ENCODE results near the gene SYT14.
"Not testable (repeated sequence)": the region's sequence is repeated elsewhere in the genome, so short reads cannot be mapped to it uniquely, and the experiment has no call there.

SYT14 gene

DNA sequence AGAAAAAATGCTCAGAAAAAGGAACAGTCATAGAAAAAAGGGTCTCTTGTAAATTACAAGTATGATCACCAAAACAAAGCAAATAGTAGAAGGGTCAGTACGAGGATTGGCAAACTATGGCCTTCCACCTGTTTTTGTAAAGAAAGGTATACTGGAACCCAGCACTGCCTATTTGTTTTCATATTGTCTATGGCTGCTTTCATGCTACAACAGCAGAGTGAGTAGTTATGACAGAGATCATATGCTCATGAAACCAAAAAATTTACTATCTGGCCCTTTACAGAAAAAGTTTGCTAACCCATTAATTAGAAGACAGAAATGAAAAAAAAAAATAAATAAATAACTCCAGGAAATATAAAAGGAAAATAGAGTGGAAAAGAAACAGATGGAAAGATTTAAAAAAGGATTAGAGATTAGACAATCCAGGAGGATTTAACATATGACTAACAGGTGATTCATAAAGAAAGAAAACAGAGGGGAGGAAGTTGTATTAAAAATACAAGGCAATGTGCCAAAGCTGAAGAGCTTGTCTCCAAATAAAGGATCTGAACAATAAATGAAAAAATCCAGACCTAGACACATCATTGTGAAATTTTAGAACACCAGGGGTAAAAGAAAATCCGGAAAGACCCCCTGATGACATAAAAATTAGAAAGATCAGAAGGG is 186.0 kb downstream of the SYT14 start:
- no peak for DNase-seq

DNA sequence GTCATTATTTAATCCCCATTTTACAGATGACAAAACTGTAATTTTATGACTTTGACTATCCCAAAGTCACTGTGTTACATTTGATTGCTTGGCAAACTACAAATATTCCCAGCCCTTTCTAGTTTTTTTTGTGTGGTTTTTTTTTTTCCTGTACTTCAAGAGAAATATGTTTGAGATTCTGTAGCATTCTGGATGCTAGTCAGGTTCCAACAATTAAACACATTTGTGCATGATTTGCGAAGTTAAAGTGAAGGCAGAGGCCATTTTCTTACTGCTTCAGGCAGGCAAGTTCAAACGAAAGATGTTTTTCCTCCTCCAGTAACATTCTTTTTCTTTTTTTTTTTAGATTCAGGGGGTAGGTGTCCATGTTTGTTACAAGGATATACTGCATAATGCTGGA is 186.7 kb downstream of the SYT14 start:
- DNase-seq = no peak

DNA sequence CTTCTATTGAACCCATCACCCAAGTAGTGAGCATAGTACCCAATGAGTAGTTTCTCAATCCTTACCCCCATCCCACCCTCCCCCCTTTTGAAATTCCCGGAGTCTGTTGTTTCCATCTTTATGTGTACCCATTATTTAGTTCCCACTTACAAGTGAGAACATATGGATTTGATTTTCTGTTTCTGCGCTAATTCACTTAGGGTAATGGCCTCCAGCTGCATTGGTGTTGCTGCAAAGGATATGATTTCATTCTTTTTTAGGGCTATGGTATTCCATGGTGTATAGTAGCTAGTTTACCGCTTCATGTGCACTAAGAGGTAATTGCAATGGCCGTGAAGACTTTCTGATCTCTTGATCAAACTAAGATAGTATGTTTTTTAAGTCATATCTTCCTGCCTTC is 187.1 kb downstream of the SYT14 start:
- no peak for DNase-seq

DNA sequence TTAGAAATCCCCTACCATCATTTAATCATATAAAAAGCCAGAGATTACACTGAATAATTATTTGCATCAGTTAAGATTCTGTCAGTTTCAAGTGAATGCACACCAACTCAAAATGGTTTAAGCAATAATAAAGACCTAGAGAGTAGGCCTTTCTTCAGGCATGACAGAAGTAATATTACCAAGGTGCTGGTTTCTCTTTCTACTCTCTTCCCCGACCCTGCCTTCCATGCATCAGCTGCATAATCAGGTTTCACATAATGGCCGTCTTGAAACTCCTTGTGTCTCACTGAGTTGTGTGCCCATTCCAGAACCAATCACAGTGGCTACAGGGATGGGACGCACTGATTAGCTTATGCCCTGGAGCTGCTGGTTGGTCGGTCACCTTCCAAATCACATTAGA is 191.1 kb downstream of the SYT14 start:
- no peak for DNase-seq

DNA sequence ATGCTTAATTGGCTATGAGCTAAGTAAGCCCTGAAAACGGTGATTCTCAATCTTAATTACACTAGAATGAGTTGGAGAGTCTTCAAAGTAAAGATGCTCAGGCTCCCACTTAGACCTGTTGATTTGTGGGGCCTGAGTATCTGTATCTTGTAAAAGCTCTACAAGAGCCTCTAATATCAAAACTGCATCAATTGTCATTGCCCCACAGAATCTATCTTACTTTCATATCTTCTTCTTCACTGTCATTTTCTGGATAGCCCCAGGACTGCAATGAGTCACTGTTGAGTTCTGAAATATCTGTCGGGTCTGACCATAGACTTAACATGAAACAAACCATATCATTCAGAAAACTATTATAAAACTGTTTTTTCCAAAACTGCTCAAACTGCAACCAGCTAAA is 191.7 kb downstream of the SYT14 start:
- no peak for DNase-seq

DNA sequence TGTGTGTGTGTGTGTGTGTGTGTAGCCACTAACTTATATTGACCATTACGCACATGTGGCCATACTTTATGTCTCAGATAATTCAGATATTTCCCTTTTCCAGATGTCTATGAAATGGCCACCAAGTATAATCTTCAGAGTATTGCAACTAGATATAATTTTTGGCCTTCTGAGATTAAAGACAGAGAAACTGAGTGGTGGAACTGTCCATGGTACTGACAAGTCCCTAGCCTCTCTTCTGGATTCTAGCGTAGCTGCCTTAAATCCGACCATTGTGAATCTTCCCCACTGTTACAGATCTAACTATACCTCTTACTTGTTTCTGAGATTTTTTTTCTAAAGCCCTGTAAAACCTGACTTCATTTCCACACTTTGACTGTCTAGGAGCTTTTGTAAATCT is 194.6 kb downstream of the SYT14 start:
- DNase-seq = no peak

DNA sequence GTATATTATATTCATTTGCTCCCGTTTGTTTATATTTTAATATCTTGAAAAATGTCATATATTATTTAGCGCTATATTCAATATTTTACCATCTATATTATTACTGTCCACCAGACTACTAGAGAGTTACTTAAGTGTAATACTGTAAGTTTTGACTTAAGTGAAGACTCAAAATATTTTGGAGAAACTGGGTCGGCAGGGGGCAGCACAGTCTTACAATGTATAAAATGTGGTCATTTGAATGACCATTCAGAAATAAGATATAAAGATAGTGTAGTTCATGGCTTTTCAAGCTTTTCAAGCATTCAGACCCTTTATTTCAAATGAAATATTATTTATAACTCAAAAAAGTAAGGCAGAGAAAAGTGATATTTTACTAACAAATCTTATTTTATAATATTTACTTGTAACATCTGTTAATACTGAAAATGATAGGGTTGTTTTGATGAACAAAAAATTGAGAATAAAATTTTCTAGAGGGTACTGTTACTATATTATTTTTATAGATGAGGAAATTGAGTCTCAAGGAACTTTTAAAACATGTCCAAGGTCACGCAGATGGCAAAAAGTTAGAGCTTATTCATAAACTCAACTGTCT is 205.5 kb downstream of the SYT14 start:
- DNase-seq = peak; percentile 44 to 90

DNA sequence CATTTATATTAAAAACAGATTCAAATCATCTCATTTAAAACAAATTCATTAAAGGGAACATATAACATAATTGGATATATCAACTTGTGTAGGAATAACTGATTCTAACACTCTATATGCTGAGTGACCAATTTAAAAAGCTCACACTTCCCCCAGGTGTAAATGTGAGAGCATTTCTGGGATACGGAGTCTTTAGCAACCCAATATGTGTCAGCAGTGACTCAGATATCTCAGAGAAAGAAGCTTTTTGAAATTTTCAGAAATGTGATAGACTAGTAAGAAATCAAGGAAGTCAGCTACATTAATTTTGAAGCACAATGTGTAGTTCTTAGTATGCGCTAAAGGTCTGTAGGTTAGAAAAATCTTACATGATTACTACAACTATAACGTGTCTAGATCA is 206.7 kb downstream of the SYT14 start:
- no peak for DNase-seq

DNA sequence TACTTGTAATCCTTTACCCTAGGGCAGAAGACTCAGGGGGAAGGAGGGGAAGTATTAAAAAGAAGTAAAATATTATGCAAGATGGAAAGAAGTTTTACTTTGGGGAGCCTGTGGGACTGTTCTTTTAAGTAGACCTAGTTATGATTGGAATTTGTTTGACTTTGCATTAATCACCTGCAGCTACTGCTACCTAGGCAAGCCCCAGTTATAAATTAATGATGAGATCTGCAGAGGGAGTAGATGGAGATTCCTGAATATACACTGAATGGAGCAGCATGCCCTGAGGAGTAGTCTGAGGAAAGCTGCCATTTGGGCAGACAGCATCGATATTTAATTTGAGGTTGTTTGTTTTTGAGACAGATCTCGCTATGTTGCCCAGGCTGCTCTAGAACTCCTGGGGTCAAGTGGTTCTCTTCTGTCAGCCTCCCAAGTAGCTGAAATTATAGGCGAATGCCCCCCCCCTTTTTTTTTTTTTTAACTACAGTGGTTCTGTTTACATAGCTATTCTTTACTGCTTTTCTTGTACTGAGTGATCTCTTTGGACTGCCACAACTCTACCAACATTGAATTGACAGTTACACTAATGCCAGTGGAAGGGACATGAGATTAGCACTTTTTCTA is 213.1 kb downstream of the SYT14 start:
- DNase-seq = no peak

DNA sequence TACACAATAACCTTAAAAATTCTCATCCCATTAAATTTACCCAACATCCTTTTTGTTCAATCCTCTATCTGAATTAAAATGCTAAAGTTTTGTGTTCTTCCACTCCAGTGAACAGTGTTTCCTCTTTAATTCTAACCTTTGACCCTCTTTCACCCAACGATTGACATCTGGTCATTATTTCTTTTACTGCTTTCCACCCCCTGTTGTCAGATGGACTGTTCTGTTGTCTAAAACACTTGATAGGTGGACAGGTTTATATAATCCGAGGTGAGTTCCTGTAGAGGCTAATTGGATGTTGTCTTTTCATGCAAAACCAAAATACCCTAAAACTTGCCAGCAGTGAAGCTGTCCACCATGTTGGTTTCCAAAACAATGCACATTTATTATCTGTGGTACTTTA is 221.2 kb downstream of the SYT14 start:
- DNase-seq = no peak

DNA sequence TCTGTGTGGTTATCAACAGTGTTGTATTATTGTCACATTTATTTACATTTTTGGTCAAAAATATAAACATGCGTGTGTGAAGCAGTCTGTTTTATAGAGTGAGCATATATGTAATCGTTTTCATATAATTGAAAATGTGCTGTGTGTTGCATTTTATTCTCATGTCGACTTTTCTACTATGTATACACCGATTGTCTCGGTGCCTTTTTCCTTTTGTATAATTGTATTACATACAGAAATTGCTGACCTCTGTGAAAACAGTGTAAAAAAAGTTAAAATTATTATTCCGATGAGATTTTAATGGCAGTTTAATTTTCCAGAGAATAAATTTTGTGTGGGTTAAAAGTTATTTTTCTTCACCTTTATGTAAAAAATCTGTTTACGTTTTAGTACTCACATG is 232.2 kb downstream of the SYT14 start:
- no peak for DNase-seq

DNA sequence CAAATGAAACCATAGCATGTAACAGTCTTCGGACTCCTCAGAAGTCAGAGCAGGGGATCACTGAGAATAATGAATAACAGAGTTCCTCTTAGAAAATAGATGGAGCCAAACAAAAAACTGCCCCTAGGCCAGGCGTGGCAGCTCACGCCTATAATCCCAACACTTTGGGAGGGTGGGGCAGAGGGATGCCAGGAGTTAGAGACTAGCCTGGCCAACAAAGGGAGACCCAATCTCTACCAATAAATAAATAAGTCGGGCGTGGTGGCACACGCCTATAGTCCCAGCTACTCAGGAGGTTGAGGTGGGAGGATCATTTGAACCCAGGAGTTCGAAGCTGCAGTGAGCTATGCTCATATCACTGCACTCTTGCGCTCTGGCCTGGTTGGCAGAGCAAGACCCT is 236.1 kb downstream of the SYT14 start:
- DNase-seq = no peak

DNA sequence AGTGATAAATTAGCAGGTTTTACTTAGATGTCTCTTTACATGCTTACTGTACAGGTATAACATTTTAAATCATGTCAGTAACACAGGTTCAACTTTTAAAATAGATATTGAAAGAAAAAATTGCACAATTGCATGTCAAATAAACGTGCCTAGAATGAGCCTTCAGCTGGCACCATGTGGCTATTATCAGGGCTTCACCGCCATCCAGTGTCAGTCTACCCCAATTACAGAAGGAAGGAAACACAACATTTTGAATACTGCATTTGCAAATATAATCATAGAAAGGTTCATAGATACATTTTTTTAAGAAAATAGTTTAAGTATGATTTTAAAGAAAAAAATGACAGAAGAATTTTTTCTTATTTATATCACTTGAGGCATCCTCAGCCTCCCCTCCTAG is 247.0 kb downstream of the SYT14 start:
- DNase-seq = no peak

DNA sequence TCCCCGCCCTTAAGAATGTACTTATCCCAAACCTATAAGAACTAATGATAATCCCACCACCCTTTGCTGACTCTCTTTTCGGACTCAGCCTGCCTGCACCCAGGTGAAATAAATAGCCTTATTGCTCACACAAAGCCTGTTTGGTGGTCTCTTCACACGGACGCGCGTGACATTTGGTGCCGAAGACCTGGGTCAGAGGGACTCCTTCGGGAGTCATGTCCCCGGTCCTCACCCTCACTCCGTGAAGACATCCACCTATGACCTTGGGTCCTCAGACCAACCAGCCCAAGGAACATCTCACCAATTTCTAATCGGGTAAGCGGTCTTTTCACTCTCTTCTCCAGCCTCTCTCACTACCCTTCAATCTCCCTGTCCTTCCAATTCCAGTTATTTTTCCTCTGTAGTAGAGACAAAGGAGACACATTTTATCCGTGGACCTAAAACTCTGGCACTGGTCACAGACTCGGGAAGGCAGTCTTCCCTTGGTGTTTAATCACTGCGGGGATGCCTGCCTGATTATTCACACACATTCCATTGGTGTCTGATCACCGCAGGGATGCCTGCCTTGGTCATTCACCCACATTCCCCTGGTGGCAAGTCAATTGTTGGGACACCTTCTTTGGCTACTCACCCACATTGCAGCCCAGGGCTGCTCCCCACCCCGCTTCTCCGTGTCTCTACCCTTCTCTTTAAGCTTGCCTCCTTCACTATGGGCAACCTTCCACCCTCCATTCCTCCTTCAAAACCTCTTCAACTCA is 250.0 kb downstream of the SYT14 start:
- not testable (repeated sequence) for DNase-seq

DNA sequence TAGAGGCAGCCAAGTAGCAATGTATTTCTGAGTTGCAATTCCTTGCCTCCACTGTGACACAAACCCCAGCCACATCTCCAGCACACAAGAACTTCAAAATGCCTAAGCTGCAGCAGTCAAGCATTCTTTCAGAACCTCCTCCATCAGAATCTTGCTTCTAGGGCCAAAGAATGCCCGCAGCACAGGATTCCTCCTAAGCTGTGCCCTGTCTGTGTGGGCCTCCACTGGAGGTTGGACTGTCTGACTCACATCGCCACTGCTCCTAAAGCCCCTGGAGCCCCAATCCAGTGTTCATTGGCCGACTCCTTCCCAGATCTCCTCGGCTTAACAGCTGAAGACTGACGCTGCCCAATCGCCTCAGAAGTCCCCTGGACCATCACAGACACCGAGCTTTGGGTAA is 251.4 kb downstream of the SYT14 start:
- DNase-seq = no peak

DNA sequence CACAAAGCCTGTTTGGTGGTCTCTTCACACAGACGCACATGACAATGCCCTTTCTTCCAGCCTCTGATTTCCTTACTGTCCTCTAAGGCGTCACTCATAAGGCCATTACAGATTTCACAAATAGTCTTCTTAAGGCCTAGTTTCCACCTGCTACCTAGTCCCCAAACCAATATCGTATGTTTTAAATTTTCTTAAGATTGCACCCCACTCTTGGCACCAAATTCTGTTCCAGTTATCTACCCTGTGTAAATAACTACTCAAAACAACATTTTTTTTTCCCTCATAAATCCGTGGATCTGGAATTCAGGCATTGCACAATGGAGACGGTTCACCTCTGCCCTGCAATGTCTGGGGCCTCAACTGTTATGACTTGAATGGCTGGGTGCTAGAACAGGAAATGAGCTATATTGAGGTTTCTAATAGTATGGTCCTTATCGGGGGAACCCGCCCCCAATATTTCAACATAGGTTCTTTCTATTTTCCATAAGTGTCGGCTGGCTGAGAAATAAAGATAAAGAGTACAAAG is 257.7 kb downstream of the SYT14 start:
- DNase-seq = no peak

DNA sequence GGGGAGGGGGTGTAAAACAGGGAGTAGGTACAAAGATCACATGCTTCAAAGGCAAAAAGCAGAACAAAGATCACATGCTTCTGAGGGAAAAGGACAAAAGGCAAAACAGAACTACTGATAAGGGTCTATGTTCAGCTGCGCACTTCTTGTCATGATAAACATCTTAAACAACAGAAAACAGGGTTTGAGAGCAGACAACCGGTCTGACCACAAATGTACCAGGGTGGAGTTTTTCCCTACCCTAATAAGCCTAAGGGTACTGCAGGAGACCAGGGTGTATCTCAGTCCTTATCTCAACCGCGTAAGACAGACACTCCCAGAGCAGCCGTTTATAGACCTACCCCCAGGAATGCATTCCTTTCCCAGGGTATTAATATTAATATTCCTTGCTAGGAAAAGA is 258.2 kb downstream of the SYT14 start:
- not testable (repeated sequence) for DNase-seq

DNA sequence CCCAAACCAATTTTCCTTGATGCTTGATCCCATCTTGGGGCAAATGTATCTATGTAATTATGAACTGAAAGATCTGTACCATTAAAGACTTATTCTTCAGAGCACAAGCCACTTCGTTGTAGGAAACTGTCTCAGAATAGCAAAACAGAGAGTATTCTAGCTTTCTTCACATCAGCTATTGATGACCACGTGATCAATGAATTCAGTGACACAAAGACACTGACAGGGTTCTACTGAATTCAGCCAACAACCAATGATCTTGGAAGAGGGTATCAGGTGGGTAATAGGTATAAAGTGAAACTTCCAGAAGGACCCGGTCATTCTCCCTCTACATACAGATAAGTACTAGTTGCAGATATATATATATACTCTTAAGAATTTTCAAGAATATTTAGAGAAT is 260.8 kb downstream of the SYT14 start:
- no peak for DNase-seq

DNA sequence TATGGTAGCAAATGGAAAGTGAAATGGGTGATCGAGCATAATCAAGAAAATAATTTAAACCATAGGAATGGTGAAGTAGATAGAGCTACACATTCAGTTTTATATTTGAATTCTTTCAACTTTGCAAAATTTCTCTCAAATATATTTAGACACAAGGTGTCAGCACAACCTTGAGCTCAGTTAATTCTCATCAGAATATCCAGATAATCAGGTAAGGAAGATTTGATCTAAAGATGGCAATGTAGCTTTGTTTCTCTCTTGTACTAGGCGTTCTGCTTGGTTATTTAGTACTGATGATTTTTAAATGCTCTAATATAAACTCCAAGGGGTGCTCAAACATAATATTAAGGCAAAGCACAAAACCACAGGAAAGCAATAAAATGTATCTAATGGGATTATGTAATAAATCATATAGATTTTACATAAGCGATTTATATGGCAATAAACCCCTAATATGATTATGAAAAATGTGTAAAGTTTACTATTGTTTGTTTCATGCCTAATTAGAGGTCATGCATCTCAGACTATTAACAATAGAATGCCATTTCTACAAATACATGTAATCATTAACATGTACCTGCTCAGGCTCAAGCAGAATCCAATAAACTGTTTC is 262.2 kb downstream of the SYT14 start:
- DNase-seq = no peak

DNA sequence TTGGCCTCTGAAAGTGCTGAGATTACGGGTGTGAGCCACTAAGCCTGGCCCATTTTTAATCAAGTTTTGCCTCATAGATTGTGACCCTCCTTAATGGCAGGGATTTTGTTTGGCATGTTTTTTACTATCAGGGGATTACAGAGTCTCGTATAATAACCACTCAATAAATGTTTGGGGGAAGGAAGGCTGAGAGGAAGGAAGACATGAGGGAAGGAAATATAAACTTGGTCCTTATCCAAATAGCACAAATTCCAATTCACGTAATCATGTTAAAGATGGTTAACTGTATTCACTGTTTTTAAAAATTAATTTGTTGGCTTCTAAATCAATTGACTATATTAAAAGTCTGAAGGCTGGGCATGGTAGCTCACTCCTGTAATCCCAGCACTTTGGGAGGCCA is 263.7 kb downstream of the SYT14 start:
- no peak for DNase-seq

DNA sequence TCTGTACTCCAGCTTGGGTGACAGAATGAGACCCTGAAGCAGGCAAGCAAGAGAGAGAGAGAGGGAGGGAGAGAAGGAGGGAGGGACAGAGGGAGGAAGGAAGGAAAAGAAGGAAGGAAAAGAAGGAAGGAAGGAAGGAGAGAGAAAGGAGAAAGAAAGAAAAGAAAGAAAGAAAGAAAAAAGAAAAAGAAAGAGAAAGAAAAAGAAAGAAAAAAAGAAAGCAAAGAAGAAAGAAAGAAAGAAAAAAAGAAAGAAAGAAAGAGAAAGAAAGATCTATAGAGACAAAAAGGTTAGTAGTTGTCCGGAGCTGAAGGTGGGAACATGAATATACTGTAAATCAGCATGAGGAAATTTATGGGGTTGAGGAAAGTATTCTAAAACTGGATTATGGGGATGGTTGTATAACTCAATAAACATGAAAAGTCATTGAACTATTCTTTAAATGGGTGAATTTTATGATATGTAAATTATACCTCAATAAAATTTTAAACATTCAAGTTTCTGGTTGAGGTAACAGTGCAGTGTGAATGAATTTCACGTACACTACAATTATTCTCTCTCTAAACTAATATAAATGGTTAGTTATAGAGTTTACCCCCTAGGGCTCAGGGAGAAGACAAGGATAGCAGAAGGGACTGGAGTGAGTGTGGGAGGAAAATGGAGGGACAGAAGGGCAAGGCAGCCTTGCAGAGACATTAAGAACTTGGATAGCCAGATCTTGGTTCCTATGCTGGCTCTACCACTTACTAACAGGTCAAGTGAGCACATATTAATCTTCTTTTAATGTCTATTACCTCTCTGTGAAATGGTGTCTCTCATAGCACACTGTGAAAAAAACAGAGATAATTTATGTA is 269.8 kb downstream of the SYT14 start:
- DNase-seq = no peak

DNA sequence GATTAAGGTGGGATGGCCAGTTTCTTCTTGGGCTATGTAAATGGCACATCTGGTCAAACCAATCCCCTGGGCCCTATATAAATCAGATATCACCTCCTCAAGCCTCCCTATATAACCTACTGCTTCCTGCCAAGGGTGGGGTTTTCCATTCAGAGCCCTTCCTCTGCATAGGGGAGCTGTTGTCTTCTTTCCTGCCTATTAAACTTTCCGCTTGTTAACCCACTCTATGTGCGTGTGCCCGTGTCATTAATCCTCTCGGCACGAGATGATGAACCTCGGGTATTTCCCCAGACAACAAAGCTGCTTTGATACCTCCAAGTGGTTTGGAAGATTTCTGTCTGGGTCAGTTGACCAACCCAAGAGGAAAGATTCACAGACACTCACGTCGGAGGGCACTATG is 275.3 kb downstream of the SYT14 start:
- no peak for DNase-seq

Data from inflammatory macrophage treated with lipopolysaccharide for 1 hour (primary cell).